Measurements from ENCODE around the gene RNASE4. TPM values are rescaled to one million over a fixed set of nuclear protein-coding genes. Genes with fewer than 3 reads are reported as not detected.

Gene RNASE4
- total RNA-seq, 1 experiment from 2014 or later, result 3.9 TPM

- TF ChIP-seq POLR2AphosphoS5 (IDR thresholded peaks at IDR 0.05; ENCODE audit: low read depth, low read length), result no peak
- TF ChIP-seq POLR2A (IDR thresholded peaks at IDR 0.05; ENCODE audit: borderline replicate concordance, extremely low read depth, insufficient read depth, insufficient read length), result no peak
- no peak for TF ChIP-seq MAX (IDR thresholded peaks at IDR 0.05)
Observed at GRCh38 chr14:20750194-20750593, 65.8 kb downstream of the RNASE4 start (continued).

Other genes with a start within 250 kb of the RNASE4 start
- gene KLHL33, start 248.4 kb upstream of the RNASE4 start, total RNA-seq (2021; ENCODE audit: unreplicated experiment), result 0.05 TPM
- 21.8 TPM for gene OSGEP, start 229.7 kb upstream of the RNASE4 start, total RNA-seq (2021; ENCODE audit: unreplicated experiment)
- 235 TPM for gene APEX1, start 229.3 kb upstream of the RNASE4 start, total RNA-seq (2021; ENCODE audit: unreplicated experiment)
- gene PIP4P1, start 223.1 kb upstream of the RNASE4 start, total RNA-seq (2021; ENCODE audit: unreplicated experiment), result 35.4 TPM
- gene PNP, start 215.2 kb upstream of the RNASE4 start, total RNA-seq (2021; ENCODE audit: unreplicated experiment), result 63.0 TPM
- 0.39 TPM for gene RNASE10, start 179.0 kb upstream of the RNASE4 start, total RNA-seq (2021; ENCODE audit: unreplicated experiment)
- not detected for gene RNASE9, start 123.5 kb upstream of the RNASE4 start, total RNA-seq (2021; ENCODE audit: unreplicated experiment)
- gene RNASE11, start 96.6 kb upstream of the RNASE4 start, total RNA-seq (2021; ENCODE audit: unreplicated experiment), result not detected
- gene RNASE12, start 93.2 kb upstream of the RNASE4 start, total RNA-seq (2021; ENCODE audit: unreplicated experiment), result not detected
- not detected for gene OR6S1, start 42.9 kb upstream of the RNASE4 start, total RNA-seq (2021; ENCODE audit: unreplicated experiment)
- 5.8 TPM for gene ANG, start 4.2 kb downstream of the RNASE4 start, total RNA-seq (2021; ENCODE audit: unreplicated experiment)
- gene EDDM3A, start 61.3 kb downstream of the RNASE4 start, total RNA-seq (2021; ENCODE audit: unreplicated experiment), result not detected
- not detected for gene EDDM3B, start 83.8 kb downstream of the RNASE4 start, total RNA-seq (2021; ENCODE audit: unreplicated experiment)
- gene RNASE6, start 96.7 kb downstream of the RNASE4 start, total RNA-seq (2021; ENCODE audit: unreplicated experiment), result not detected
- gene RNASE1, start 118.3 kb downstream of the RNASE4 start, total RNA-seq (2021; ENCODE audit: unreplicated experiment), result 3.3 TPM
- gene RNASE3, start 206.8 kb downstream of the RNASE4 start, total RNA-seq (2021; ENCODE audit: unreplicated experiment), result not detected